H1 (cell line): ENCODE results near the gene NR1H2. TPM values are rescaled to one million over a fixed set of nuclear protein-coding genes. Genes with fewer than 3 reads are reported as not detected.

Experiments used
- CTCF ChIA-PET: fragments of 300-600 bp; sonication (Branson Sonifier 250); formaldehyde crosslinking; loops from one replicate; lab custom pipeline; 2021; ENCODE audit not compliant: partially characterized antibody; lab: Charles Lee
- POLR2A ChIA-PET: fragments of 300-600 bp; sonication (Branson Sonifier 250); formaldehyde crosslinking; loops from one replicate; lab custom pipeline; 2021; ENCODE audit warnings: inconsistent platforms; ENCODE audit not compliant: partially characterized antibody; lab: Charles Lee
- DNase-seq, 2 experiments: peaks; one replicate each; pipeline versions ENCODE4 v3.0.0 to v3.0.0-alpha.2; 2010 to 2022; ENCODE audit warnings: low spot score in 2 of 2, low read depth in 1 of 2, mixed read lengths in 1 of 2
- FAIRE-seq: peaks from 2 replicates; lab custom pipeline; 2011; peaks lifted over from hg19 to GRCh38; lab: Jason Lieb, UNC
- H2AFZ ChIP-seq: 2 replicates; pipeline ENCODE4 v1.8.1; 2012; ENCODE audit warnings: low read length, inconsistent platforms
- H2AK5ac ChIP-seq: 2 replicates; pipeline ENCODE4 v1.6.1; 2013; ENCODE audit warnings: low read depth, low read length
- H2BK120ac ChIP-seq: replicated peaks from 2 replicates; pipeline ENCODE3; 2013; ENCODE audit warnings: low read depth, low read length, inconsistent platforms
- H2BK12ac ChIP-seq: 2 replicates; pipeline ENCODE4 v1.6.1; 2013; ENCODE audit warnings: low read depth, low read length
- H2BK15ac ChIP-seq: 2 replicates; pipeline ENCODE4 v1.6.1; 2013; ENCODE audit warnings: low read length
- H2BK20ac ChIP-seq: 2 replicates; pipeline ENCODE4 v1.6.1; 2013; ENCODE audit warnings: low read length
- H2BK5ac ChIP-seq: 2 replicates; pipeline ENCODE4 v1.6.1; 2013; ENCODE audit warnings: low read depth, low read length
- H3K14ac ChIP-seq: 2 replicates; pipeline ENCODE4 v1.6.1; 2013; ENCODE audit warnings: inconsistent platforms; ENCODE audit not compliant: insufficient read length
- H3K18ac ChIP-seq: 2 replicates; pipeline ENCODE4 v1.6.1; 2013; ENCODE audit warnings: low read length; ENCODE audit errors: extremely low read depth
- H3K23ac ChIP-seq: 2 replicates; pipeline ENCODE4 v1.6.1; 2013; ENCODE audit warnings: inconsistent platforms; ENCODE audit not compliant: insufficient read length
- H3K23me2 ChIP-seq: 2 replicates; pipeline ENCODE4 v1.6.1; 2013; ENCODE audit warnings: low read depth, low read length
- H3K27ac ChIP-seq: 2 replicates; pipeline ENCODE4 v1.6.1; 2011; ENCODE audit warnings: low read depth, low read length, inconsistent platforms
- H3K27me3 ChIP-seq, 4 experiments: replicated peaks in 1 of 4; 1 replicate in 1 of 4; 2 replicates in 3 of 4; pipeline versions ENCODE4 v1.6.1 to v1.8.1; 2011 to 2013; ENCODE audit warnings: low read length in 3 of 4, mild to moderate bottlenecking in 3 of 4, inconsistent platforms in 2 of 4, mixed read lengths in 2 of 4, moderate library complexity in 1 of 4; ENCODE audit not compliant: control insufficient read depth in 3 of 4, insufficient read depth in 3 of 4; ENCODE audit errors: extremely low read depth in 1 of 4
- H3K36me3 ChIP-seq, 4 experiments: 2 replicates each; pipeline versions ENCODE4 v1.6.1 to v1.8.1; 2011 to 2013; ENCODE audit warnings: mild to moderate bottlenecking in 4 of 4, low read length in 3 of 4, moderate library complexity in 2 of 4, control low read depth in 1 of 4, inconsistent platforms in 1 of 4; ENCODE audit not compliant: insufficient read depth in 4 of 4, control insufficient read depth in 2 of 4
- H3K4ac ChIP-seq: replicated peaks from 2 replicates; pipeline ENCODE3; 2013; ENCODE audit warnings: low read length, low read depth, mixed read lengths, inconsistent platforms; ENCODE audit not compliant: insufficient read length
- H3K4me1 ChIP-seq, 4 experiments: replicated peaks in 1 of 4; 1 replicate in 1 of 4; 2 replicates in 3 of 4; pipeline versions ENCODE4 v1.6.1 to v1.8.1; 2011 to 2013; ENCODE audit warnings: low read length in 3 of 4, inconsistent platforms in 2 of 4, mixed read lengths in 1 of 4; ENCODE audit not compliant: insufficient read depth in 4 of 4, control insufficient read depth in 3 of 4
- H3K4me2 ChIP-seq, 2 experiments: 2 replicates each; pipeline versions ENCODE4 v1.6.1 to v1.8.1; 2011 to 2013; ENCODE audit warnings: low read depth in 2 of 2, low read length in 2 of 2, control low read depth in 1 of 2, inconsistent platforms in 1 of 2, mild to moderate bottlenecking in 1 of 2; ENCODE audit not compliant: insufficient read depth in 1 of 2
- H3K4me3 ChIP-seq, 4 experiments: fragments of 200-600, 300-600 bp in 1 of 4; sonication (generic), shearing (Covaris generic), sonication (Bioruptor Twin) in 1 of 4; 2 replicates each; pipeline versions ENCODE4 v1.5.1 to v1.8.1; 2011 to 2016; ENCODE audit warnings: low read length in 4 of 4, low read depth in 3 of 4, control low read depth in 2 of 4, inconsistent platforms in 2 of 4, mild to moderate bottlenecking in 2 of 4, mixed read lengths in 1 of 4, moderate library complexity in 1 of 4; ENCODE audit not compliant: insufficient read depth in 2 of 4; ENCODE audit errors: extremely low read depth in 1 of 4
- H3K56ac ChIP-seq: replicated peaks from 2 replicates; pipeline ENCODE3; 2013; ENCODE audit warnings: low read depth, mild to moderate bottlenecking, mixed read lengths, low read length, inconsistent platforms; ENCODE audit not compliant: insufficient read length
- H3K79me1 ChIP-seq: 2 replicates; pipeline ENCODE4 v1.6.1; 2013; ENCODE audit warnings: low read depth, low read length, control low read depth
- H3K79me2 ChIP-seq, 2 experiments: 2 replicates each; pipeline versions ENCODE4 v1.6.1 to v1.8.1; 2012 to 2013; ENCODE audit warnings: low read length in 2 of 2, mild to moderate bottlenecking in 2 of 2, inconsistent platforms in 1 of 2; ENCODE audit not compliant: insufficient read depth in 2 of 2, control insufficient read depth in 1 of 2
- H3K9ac ChIP-seq, 4 experiments: replicated peaks in 1 of 4; 1 replicate in 1 of 4; 2 replicates in 3 of 4; pipeline versions ENCODE4 v1.6.1 to v1.8.1; 2011 to 2013; ENCODE audit warnings: low read depth in 3 of 4, low read length in 3 of 4, control low read depth in 2 of 4, mild to moderate bottlenecking in 2 of 4, moderate library complexity in 2 of 4, inconsistent platforms in 1 of 4; ENCODE audit errors: extremely low read depth in 1 of 4
- H3K9me3 ChIP-seq, 2 experiments: 2 replicates each; pipeline versions ENCODE4 v1.6.1 to v1.8.1; 2012 to 2013; ENCODE audit warnings: mild to moderate bottlenecking in 2 of 2, moderate library complexity in 2 of 2, control low read depth in 1 of 2, inconsistent platforms in 1 of 2, low read depth in 1 of 2, low read length in 1 of 2, mixed read lengths in 1 of 2; ENCODE audit not compliant: insufficient read depth in 2 of 2
- H4K20me1 ChIP-seq, 2 experiments: replicated peaks in 1 of 2; 2 replicates each; pipeline versions ENCODE3 to v1.8.1; 2011 to 2013; ENCODE audit warnings: inconsistent platforms in 2 of 2, low read length in 2 of 2, mild to moderate bottlenecking in 1 of 2; ENCODE audit not compliant: insufficient read depth in 2 of 2, control insufficient read depth in 1 of 2
- H4K5ac ChIP-seq: 2 replicates; pipeline ENCODE4 v1.6.1; 2013; ENCODE audit warnings: low read length, low read depth, mixed read lengths, inconsistent platforms; ENCODE audit not compliant: insufficient read length
- H4K8ac ChIP-seq: 2 replicates; pipeline ENCODE4 v1.8.0; 2013; ENCODE audit warnings: mild to moderate bottlenecking, moderate library complexity, low read length, inconsistent platforms; ENCODE audit not compliant: insufficient read depth; ENCODE audit errors: extremely low read depth
- H4K91ac ChIP-seq: replicated peaks from 2 replicates; pipeline ENCODE3; 2013; ENCODE audit warnings: low read length, mixed read lengths, inconsistent platforms; ENCODE audit not compliant: insufficient read length
- CBX8 ChIP-seq: fragments of 300-800, 300-1000 bp; sonication (generic); IDR thresholded peaks from 2 replicates; pipeline ENCODE4 v1.7.1; 2016; ENCODE audit warnings: low read depth, low read length, borderline replicate concordance
- CHD2 ChIP-seq: IDR thresholded peaks from 2 replicates; pipeline ENCODE4 v1.6.1; 2012; ENCODE audit warnings: low read length, improper control_type of control experiment
- CREB1 ChIP-seq: IDR thresholded peaks from 2 replicates; pipeline ENCODE4 v1.6.1; 2012; ENCODE audit warnings: inconsistent platforms
- FOSL1 ChIP-seq: IDR thresholded peaks from 2 replicates; pipeline ENCODE4 v1.6.1; 2011; ENCODE audit warnings: mild to moderate bottlenecking, low read depth, low read length, moderate library complexity; ENCODE audit not compliant: insufficient read depth
- GABPA ChIP-seq: IDR thresholded peaks from 2 replicates; pipeline ENCODE4 v1.6.1; 2011; ENCODE audit warnings: mild to moderate bottlenecking, low read length, moderate library complexity, borderline replicate concordance; ENCODE audit not compliant: insufficient read depth
- NANOG ChIP-seq: IDR thresholded peaks from 2 replicates; pipeline ENCODE4 v1.6.1; 2011; ENCODE audit warnings: low read length, low read depth, mild to moderate bottlenecking, inconsistent platforms; ENCODE audit not compliant: insufficient read depth, poor library complexity, severe bottlenecking
- RBBP5 ChIP-seq: IDR thresholded peaks from 2 replicates; pipeline ENCODE4 v1.7.1; 2012; ENCODE audit warnings: low read depth, mild to moderate bottlenecking, inconsistent platforms, low read length, moderate library complexity, borderline replicate concordance
- SIX5 ChIP-seq: IDR thresholded peaks from 2 replicates; pipeline ENCODE4 v1.6.1; 2011; ENCODE audit warnings: mild to moderate bottlenecking, low read depth, low read length
- TBP ChIP-seq: IDR thresholded peaks from 2 replicates; pipeline ENCODE4 v1.6.1; 2011; ENCODE audit warnings: low read depth, low read length, improper control_type of control experiment
- YY1 ChIP-seq: IDR thresholded peaks from 2 replicates; pipeline ENCODE4 v1.6.1; 2011; ENCODE audit warnings: low read depth, mild to moderate bottlenecking, low read length
- WGBS, 2 experiments: shearing (Covaris generic) in 1 of 2; methylation state at CpG; one replicate each; pipeline versions ENCODE4 v1.1.6 to v1.1.7; 2013 to 2015; ENCODE audit warnings: low lambda C conversion rate in 2 of 2, mixed read lengths in 2 of 2, inconsistent platforms in 1 of 2, low coverage in 1 of 2, missing lambda C conversion rate in 1 of 2; ENCODE audit not compliant: insufficient replicate concordance in 2 of 2, insufficient coverage in 1 of 2, insufficient read length in 1 of 2; ENCODE audit errors: extremely low coverage in 1 of 2, missing lambda C conversion rate in 1 of 2; 5-methylcytosine and 5-hydroxymethylcytosine counted together
- polyA plus RNA-seq, 7 experiments: library from polyadenylated mRNA; depleted of rRNA in 3 of 7; stranded (reverse) in 5 of 7; unstranded in 2 of 7; fragments of >200 nt in 5 of 7; fragments of 200-250 nt in 2 of 7; gene quantifications; 1 replicate in 5 of 7; 2 replicates in 1 of 7; 4 replicates in 1 of 7; pipeline versions ENCODE4 v1.2.1 to v1.2.3, GENCODE V29; 2011 to 2013; ENCODE audit warnings: missing spikeins in 2 of 7, mixed read lengths in 2 of 7
- total RNA-seq: library from RNA; stranded (reverse); fragmentation: NEBNext Ultra II Directional; extraction: Animal tissue kit (Norgen Biotek cat#: 25700); gene quantifications from 2 replicates; pipeline ENCODE4 v1.2.1, GENCODE V29; 2021
- TF ChIP-seq, protein P1 (sequence below): IDR thresholded peaks from 2 replicates; pipeline ENCODE4 v1.6.1; 2012; ENCODE audit warnings: low read length, inconsistent platforms

Gene NR1H2
- total and polyA plus RNA-seq, 2 of the 8 experiments (the other 6 are each of a cell fraction or from before 2014, with no cell fraction given) = 40.3 to 47.5 TPM

DNA sequence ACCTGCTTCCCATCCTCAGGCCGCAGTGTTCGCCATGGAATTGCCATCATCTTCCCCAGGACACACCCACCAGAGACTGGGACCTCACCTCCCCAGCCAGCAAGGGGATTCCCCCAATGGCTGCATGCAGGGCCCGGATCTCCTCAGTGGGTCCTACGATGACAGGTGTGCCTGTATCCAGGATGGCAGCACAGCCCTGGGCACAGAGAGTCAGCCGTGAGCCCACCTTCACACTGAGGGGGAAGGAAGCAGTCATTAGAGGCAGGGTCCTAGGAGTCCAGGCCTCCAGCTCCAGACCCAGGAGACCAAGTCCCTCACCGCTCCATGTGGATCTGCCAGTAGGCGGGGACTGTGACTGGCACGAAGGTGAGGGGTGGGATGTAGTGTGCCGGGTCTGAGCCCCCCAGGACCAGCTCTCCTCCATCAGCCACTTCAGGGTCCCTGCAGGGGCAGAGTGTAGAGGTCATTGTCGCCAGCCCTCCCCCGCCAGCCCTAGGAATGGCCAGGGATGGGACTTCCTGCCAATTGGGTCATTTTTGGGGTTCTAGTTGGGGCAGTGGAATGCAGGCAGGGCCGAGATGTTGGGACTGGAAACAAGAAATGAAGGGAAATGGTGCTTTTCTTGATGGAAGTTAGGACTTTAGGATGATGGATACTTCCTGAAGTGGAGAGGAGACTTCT is 41.4 kb upstream of the NR1H2 start:
- Histone ChIP-seq H3K9ac (no peak overlapping the region), H3K4me1 (peaks cover 2 to 18% (median 12%) of the 10 kb centered on the region in 4 experiments), H2AK5ac (no peak overlapping the region), H3K27ac (no peak overlapping the region), H3K4me2 (peak overlapping the region in 1 of 2 experiments; percentile 75; a peak in 3 of 4 replicates), H2BK5ac (0 out of 2 replicates have a peak overlapping the region, but pooled peaks have one; percentile 24), H4K5ac (no peak overlapping the region), H2BK20ac (no peak overlapping the region), H3K9me3 (no peaks in the 10 kb centered on the region), H3K79me2 (peaks cover 3 to 6% of the 10 kb centered on the region in 2 experiments; a peak in 2 of 4 replicates), H3K23me2 (peaks cover 26% of the 10 kb centered on the region), H3K23ac (no peak overlapping the region), H4K8ac (no peak overlapping the region), H4K91ac (no peak overlapping the region), H4K20me1 (peaks cover 0 to 1% of the 10 kb centered on the region in 2 experiments), H2BK12ac (no peak overlapping the region), H3K14ac (no peak overlapping the region), H3K36me3 (0 out of 8 replicates have a peak, but pooled peaks cover 0 to 4% (median 1%) of the 10 kb centered on the region in 4 experiments), H3K27me3 (no peaks in the 10 kb centered on the region; a peak in 1 of 7 replicates), H2AFZ (no peak overlapping the region), H2BK15ac (0 out of 2 replicates have a peak overlapping the region, but pooled peaks have one; percentile 29), H2BK120ac (no peak overlapping the region), H3K4me3 (no peak overlapping the region), H3K79me1 (no peaks in the 10 kb centered on the region; the same call in 1 of the 2 replicates), H3K18ac (no peak overlapping the region), H3K56ac (no peak overlapping the region), H3K4ac (no peak overlapping the region)
- DNase-seq (no peak), FAIRE-seq (no peak)
- ChIA-PET POLR2A (interaction anchor here (0.6 to 2.8 kb wide), 6 partner anchors 9 to 807 kb away, joined by 3 to 17 read pairs (median 5); no protein-coding TSS in a partner anchor), CTCF (interaction anchor here (0.6 to 1.5 kb wide), 5 partner anchors 16 to 257 kb away, joined by 3 to 6 read pairs (median 4); no protein-coding TSS in a partner anchor)
- 95% methylated on average over 12 of the region's 12 CpGs; no CpG with 5 or more reads in 1 of the 2 experiments for WGBS, 2 experiments
- TF ChIP-seq YY1 (no peak), RBBP5 (no peak), GABPA (no peak), CHD2 (no peak), CREB1 (no peak), FOSL1 (no peak), SIX5 (no peak), NANOG (no peak), TBP (no peak), CBX8 (no peak)
- TF ChIP-seq, protein P1, sequence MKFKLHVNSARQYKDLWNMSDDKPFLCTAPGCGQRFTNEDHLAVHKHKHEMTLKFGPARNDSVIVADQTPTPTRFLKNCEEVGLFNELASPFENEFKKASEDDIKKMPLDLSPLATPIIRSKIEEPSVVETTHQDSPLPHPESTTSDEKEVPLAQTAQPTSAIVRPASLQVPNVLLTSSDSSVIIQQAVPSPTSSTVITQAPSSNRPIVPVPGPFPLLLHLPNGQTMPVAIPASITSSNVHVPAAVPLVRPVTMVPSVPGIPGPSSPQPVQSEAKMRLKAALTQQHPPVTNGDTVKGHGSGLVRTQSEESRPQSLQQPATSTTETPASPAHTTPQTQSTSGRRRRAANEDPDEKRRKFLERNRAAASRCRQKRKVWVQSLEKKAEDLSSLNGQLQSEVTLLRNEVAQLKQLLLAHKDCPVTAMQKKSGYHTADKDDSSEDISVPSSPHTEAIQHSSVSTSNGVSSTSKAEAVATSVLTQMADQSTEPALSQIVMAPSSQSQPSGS = no peak
